Esophagus muscularis mucosa (tissue), 2 donors: ENCODE results near the gene FAM229A.

Experiments
- POLR2A ChIP-seq: fragments of 450-650 bp; IDR thresholded peaks from one replicate; pipeline ENCODE4 v1.6.1; 2017; ENCODE audit warnings: antibody characterized with exemption, moderate library complexity, mild to moderate bottlenecking, low read depth
- POLR2AphosphoS5 ChIP-seq, 2 donors: sonication (generic); formaldehyde crosslinking; IDR thresholded peaks; one replicate each; pipeline ENCODE4 v1.6.1; 2017; ENCODE audit warnings: antibody characterized with exemption in 2 of 2

DNA sequence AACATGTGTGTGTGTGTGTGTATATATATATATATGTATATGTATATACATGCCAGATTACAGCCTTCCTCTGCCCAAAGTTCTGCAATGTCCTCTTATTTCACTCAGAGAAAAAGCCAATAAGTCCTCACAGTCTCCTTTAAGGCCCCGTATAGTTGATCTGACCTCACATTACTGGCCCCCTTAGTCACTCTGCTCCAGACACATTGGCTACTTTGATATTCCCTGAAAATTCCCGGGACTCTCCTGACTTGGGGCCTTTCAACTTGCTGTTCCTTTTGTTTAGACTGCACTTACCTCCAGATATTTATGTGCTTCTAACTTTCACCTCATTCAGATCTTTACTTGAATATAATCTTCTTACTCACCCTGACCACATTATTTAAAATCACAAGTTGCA is 36.1 kb upstream of the FAM229A start:
- TF ChIP-seq POLR2A (no peak), POLR2AphosphoS5 (IDR thresholded peaks at IDR 0.05) (no peak)
